Kidney epithelial cell (primary cell): ENCODE results near the gene PCDHB3. TPM values are rescaled to one million over a fixed set of nuclear protein-coding genes. Genes with fewer than 3 reads are reported as not detected.
"Not testable (repeated sequence)": the region's sequence is repeated elsewhere in the genome, so short reads cannot be mapped to it uniquely, and the experiment has no call there.

Experiments
- DNase-seq: peaks from one replicate; pipeline ENCODE4 v3.0.0-alpha.2; 2010; ENCODE audit warnings: low read depth
- H3K27me3 ChIP-seq: 2 replicates; pipeline ENCODE4 v1.6.0; 2011; ENCODE audit warnings: low read length; ENCODE audit not compliant: control insufficient read depth, insufficient read depth
- H3K36me3 ChIP-seq: 2 replicates; pipeline ENCODE4 v1.5.1; 2011; ENCODE audit warnings: low read length; ENCODE audit not compliant: control insufficient read depth, insufficient read depth
- H3K4me3 ChIP-seq: 2 replicates; pipeline ENCODE4 v1.5.1; 2011; ENCODE audit warnings: low read depth, mild to moderate bottlenecking, control low read depth, low read length
- CTCF ChIP-seq: IDR thresholded peaks from 2 replicates; pipeline ENCODE4 v1.5.1; 2011; ENCODE audit warnings: mild to moderate bottlenecking, moderate library complexity, low read length, control low read depth, inconsistent platforms; ENCODE audit not compliant: insufficient read depth, poor library complexity, severe bottlenecking
- total RNA-seq: library from RNA; depleted of rRNA; stranded (reverse); fragments of >200 nt; gene quantifications from 2 replicates; pipeline ENCODE4 v1.2.3, GENCODE V29; 2015

Gene PCDHB3
- total RNA-seq, 1 donor from 2014 or later: 1.9 TPM

DNA sequence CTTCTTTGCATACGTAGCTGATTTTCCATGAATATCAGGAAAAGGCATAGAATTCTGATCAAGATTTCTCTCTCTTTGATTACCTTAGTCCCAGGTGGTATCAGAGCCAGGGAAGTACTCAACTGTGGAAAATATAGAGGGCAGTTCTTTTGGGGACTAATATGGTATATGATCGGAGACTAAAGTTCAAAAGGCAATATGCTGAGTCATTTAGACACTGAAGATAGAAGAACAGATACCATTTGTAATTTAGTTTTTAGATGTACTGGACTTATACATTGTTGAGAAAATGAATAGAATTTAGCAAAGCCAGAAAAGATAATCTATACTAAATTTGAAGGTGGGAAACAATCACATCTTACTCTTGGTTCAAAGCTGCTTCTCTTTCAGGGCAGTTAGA is 5.1 kb downstream of the PCDHB3 start:
- Histone ChIP-seq H3K4me3 (no peak overlapping the region), H3K27me3 (no peaks in the 10 kb centered on the region), H3K36me3 (no peaks in the 10 kb centered on the region)
- TF ChIP-seq CTCF: no peak
- no peak for DNase-seq

DNA sequence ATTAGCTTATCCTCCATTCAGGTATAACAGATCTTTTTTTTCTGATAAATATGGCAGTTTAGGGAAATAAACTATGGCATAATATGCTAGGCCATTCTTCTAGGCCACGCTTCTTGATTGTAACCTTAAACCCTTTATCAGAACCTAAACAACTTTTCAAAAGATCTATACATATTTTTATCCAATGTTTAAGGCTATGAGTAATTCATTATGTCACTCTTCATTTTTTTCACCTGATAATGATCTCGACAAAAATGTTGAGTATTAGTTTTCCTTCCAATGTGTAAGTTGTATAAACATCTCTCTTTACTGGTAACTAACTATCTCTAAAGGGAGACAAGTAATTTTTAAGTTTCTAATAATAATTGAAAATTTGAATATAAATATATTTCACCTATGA is 19.0 kb downstream of the PCDHB3 start:
- Histone ChIP-seq H3K36me3 (no peaks in the 10 kb centered on the region), H3K4me3 (no peak overlapping the region), H3K27me3 (no peaks in the 10 kb centered on the region)
- no peak for DNase-seq
- TF ChIP-seq CTCF: no peak

DNA sequence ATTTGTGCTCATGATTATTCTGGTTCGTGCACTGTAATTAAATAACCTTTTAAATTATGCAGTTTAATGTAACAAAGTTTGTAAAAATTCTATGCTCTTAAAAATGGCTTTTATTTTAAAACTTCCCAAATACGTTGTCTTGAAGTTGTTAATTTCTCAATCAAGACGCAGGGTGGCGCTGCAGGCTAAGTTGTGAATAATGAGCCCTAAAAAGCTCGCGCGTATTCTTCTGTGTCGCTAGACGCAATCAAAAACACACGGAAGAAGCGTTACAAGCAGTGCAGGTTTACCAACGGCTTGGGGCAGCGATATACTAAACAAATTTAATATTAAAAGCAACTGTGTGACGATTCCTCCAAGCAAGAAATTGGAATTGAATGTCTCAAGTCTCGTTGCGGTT is 21.3 kb downstream of the PCDHB3 start, which contains the start of gene PCDHB4:
Gene PCDHB4, plus strand, starts transcription at position 256 of the 400 bp plus-strand sequence. CDS start 181 bp downstream, outside the sequence.
- Histone ChIP-seq H3K36me3 (no peaks in the 10 kb centered on the region), H3K27me3 (no peaks in the 10 kb centered on the region), H3K4me3 (no peak within 1 kb of the TSS)
- TF ChIP-seq CTCF: no peak
- no peak for DNase-seq

DNA sequence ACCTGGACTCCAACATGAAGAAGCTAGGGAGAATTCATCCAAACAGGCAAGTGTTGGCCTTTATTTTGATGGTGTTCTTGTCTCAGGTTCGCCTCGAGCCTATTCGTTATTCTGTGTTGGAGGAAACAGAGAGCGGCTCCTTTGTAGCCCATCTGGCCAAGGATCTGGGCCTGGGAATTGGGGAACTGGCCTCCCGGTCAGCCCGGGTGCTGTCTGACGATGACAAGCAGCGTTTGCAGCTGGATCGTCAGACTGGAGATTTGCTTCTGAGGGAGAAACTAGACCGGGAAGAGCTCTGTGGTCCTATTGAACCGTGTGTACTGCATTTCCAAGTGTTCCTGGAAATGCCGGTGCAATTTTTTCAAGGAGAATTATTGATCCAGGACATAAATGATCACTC is 21.7 kb downstream of the PCDHB3 start:
- H3K27me3 ChIP-seq: no peaks in the 10 kb centered on the region
- no peak overlapping the region for H3K4me3 ChIP-seq
- no peaks in the 10 kb centered on the region for H3K36me3 ChIP-seq
- DNase-seq: no peak
- TF ChIP-seq CTCF: no peak

- not testable (repeated sequence) for DNase-seq, H3K27me3 ChIP-seq, H3K36me3 ChIP-seq, H3K4me3 ChIP-seq
These were observed 23.3 kb downstream of the PCDHB3 start for GRCh38 chr5:141123396-141124135.

DNA sequence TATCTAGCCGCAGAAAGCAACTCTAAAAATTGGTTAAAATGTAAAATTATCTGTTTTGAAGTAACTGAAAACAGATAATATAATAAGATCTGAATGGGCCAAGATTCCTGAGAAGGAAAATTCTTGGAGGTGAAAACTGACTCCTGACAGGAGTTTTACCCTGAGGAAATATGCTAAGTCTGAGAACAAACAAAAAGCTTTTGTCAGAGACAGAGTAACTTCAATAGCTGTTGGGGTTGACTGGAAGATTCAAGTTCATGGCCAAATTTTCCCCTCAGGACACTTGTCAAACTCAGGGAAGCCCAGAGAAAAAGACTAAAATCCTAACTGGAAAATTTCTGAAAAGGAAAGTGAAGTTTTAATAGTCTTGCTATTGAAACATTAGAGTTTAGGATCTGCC is 27.0 kb downstream of the PCDHB3 start:
- no peak for TF ChIP-seq CTCF
- DNase-seq: no peak
- H3K36me3 ChIP-seq: no peaks in the 10 kb centered on the region
- no peaks in the 10 kb centered on the region for H3K27me3 ChIP-seq
- H3K4me3 ChIP-seq: no peak overlapping the region
